NCI-H2227 treated with DMSO at 0.1 percent for 48 hours (cell line): ENCODE data around the gene TCF7L2.
"Not testable (repeated sequence)": the region's sequence is repeated elsewhere in the genome, so short reads cannot be mapped to it uniquely, and the experiment has no call there.

Source experiments
- DNase-seq: peaks from one replicate; lab custom pipeline; 2025; lab: John Stamatoyannopoulos, UW

The TCF7L2 gene

DNA sequence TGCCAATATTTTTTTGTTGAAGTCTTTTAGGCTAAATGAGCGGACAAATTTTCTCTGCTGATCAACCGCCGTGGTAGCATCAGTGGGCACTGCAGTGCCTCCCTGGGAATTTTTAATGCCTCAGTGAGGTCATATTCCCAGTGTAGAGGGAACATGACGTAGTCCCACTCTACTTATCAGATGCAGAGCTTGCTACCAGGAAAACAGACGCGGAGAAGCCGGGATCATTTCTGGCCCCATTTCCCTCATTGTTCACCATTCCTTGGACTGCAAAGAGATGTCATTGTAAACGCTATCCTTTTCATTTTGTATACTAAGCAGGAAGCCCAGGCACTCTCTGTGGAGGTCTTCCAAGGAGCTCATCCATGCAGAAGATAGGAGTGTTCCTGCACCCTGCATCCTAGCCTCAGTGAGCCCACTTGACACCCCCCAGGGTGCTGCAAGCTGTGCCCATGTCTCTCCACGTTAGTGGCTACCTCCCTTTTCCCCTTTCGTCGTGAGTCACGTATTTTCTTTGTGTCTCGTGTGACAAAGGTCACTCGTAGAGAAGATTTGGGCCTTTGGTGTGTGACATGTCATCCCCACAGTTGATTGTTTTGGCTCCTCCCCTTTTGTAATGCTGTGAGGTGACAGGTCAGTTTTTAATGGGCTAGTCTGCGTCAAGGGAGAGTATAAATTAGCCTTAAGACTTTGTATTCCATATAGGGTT, 145.5 kb downstream of the TCF7L2 start:
- DNase-seq, result no peak

- DNase-seq, result no peak
Measured at GRCh38 chr10:113096128-113096996, 146.3 kb downstream of the TCF7L2 start.

DNA sequence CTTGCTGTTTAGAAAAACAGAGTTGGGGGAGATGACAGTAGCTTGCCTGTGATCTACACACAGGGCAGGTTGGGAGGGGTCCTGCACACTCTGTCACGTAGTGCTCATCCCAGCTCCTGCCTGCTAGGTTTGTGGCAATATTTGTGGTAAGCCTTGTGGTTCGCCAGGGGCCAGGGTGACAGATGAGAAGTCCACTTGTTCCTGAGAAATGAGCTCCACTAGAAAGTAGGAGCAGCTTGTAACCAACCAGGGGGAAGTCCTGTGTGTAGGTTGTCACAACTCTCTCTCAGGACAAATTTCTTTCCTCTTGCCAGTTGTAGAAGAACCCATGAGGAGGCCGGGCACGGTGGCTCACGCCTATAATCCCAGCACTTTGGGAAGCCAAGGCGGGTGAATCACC, 147.0 kb downstream of the TCF7L2 start:
- DNase-seq, result no peak

- no peak for DNase-seq
Measured at GRCh38 chr10:113099431-113100183, 149.6 kb downstream of the TCF7L2 start.

DNA sequence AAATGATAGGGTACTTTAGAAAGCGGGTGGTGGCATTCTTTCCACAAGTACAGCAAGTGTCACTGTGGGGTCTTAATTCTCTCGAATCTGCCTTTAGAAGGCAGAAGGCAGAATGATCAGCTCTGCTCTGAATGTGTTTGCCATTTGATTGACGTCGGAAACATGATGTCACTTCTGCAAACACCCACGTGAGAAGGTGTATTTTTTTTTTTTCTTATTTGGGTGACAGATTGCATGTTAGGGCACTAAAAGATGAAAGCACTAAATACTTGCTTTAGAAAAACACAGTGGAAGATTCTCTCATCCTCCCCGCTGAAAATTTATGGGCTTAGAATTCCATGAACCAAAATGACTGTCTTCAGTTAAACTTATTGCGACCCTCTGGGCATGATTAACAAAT, 150.2 kb downstream of the TCF7L2 start:
- no peak for DNase-seq

- no peak for DNase-seq
Measured at GRCh38 chr10:113103131-113103840, 153.2 kb downstream of the TCF7L2 start.

DNA sequence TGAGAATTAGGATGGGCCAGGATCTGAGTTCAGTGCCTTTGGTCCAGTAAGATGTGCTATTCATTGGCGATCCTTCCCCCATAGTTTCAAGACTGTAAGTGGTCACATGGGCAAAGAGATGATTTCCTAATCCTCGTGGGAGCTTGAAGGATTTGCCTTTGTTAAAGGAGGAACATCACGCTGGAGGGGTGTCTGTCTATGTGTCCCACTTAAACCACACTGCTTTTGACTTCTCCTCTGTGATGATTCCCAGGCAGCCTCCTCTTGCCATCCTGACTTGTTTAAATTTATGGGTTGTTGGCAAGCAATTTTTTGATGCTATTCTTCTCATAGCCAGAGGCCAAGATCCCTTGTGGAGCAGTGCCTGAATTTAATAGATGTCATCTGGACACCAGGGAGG, 154.0 kb downstream of the TCF7L2 start:
- DNase-seq, result no peak

DNA sequence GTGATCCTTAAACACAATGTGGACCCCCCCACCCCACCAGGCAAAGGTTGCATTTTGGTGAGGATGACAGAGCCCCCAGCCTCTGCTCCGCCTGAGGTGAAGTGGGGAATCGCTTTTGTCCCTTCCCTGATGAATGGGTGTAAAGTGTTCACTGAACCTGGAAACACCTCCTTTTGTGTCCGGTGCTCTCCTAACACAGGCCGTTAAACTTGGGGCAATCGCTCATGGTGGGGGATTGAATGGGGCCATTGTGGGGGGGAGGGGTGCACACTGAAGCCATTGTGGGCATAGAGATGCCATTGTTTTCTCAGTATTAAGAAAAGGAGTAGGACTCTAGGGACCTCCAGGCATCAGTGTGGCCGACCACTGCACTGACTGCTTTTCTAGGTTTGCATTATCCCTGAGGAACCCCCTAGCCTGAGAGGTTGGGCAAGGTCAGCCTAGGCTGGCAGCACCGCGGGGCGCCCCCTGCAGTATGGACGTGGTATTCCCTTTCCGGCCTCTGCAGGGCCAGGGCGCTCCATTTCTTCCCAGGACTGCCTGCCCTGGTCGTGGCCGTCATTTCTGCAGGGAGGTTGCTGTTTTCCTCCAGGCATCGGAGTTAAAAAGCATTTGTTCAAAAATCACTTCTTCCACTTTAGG, 158.3 kb downstream of the TCF7L2 start:
- no peak for DNase-seq

- DNase-seq, result no peak
Measured at GRCh38 chr10:113108948-113109347, 158.9 kb downstream of the TCF7L2 start.

- DNase-seq, result not testable (repeated sequence)
Measured at GRCh38 chr10:113109482-113109881, 159.4 kb downstream of the TCF7L2 start.

DNA sequence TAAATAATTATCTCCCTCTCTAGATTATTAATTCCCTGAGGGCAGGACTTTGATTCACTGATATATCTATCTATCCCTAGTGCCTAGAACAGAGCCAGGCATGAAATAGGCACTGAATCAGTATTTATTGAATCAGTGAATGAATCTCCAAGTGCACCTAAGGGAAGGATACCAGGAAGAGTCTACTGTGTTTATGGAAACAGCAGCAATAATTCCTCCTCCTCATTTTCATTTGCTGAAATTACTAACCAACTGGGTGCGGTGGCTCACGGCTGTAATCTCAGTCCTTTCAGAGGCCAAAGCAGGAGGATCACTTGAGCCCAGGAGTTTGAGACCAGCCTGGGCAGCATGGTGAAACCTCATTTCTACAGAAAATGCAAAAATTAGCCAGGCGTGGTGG, 161.2 kb downstream of the TCF7L2 start:
- no peak for DNase-seq

GRCh38 chr10:113111900-113112853, 162.1 kb downstream of the TCF7L2 start:
- DNase-seq, result no peak

DNA sequence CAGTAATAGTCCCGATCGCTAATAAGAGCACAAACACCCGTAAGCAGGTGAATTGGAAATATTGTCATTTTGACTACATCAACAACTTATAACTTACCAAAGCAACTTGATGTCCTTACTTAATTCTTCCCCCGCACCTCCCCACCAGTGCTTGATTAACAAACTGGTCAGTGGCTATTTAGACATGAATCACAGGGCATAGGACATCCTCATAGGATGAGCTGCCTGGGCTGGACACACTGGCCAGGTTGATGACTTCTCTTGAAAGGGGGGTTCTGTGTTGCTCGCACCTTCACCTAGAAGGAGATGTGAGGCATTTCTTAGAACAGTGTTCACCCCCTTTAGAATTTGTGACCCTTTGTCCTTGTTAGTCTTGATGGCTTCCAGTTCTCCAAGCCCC, 163.2 kb downstream of the TCF7L2 start:
- no peak for DNase-seq

DNA sequence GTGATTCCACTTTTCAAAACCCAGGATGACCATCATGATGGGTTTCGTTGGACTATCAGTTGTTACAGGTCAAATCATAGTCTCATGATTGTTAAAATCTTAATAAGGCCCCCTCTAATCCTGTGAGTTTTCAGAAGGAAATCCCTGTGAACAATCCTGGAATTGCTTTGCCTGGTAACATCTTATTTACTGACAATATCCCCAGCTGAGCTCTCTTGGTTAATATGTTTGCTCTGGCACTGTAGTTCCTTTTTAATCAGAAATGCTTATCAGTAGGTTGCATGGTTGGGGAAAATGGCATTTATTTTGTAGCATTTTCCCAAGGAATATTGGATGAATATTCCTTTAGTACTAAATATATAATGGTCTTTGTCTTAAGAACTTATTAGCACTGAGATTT, 163.9 kb downstream of the TCF7L2 start:
- no peak for DNase-seq

GRCh38 chr10:113115556-113115955, 165.5 kb downstream of the TCF7L2 start:
- DNase-seq, result no peak

DNA sequence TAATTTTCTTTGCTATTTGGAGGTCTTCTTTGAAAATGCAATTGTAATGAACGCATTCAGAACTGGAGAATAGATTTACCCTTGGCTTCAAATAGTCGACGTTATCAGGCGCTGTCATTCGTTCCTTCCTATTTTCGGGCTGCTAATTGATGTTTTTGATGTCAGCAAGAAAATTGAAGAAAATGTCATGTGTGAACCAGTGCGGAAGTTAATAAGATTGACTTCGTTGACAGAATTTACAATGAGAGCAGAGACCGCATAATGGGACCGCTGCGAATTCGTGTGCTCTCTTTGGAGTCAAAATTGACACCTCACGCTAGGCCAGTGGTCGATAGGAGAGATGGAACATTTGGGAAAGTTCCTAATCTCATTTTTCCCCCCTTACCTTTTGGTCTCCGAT, 168.8 kb downstream of the TCF7L2 start:
- no peak for DNase-seq

DNA sequence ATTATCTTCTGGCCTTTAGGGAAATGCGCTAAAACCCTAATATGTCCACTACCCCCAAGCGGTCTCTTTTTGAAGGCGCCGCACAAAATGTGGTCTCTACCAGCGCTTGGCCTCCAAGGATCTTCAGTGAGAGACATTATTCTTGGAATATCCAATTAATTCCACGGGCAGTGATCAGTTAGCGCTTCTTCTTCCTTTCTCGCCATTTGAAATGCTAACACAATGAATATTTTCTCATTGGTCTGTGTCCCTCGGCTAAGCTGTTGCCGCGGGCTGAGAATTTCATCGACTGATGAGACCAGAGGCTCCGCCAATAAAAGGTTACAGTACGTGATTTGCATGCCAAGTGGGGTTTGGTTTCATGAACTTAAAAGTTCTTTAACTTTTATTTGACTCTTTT, 169.8 kb downstream of the TCF7L2 start:
- DNase-seq, result no peak

GRCh38 chr10:113121153-113121552, 171.1 kb downstream of the TCF7L2 start:
- no peak for DNase-seq

- DNase-seq, result no peak
Measured at GRCh38 chr10:113122947-113123346, 172.9 kb downstream of the TCF7L2 start.

- DNase-seq, result no peak
Measured at GRCh38 chr10:113124724-113125123, 174.7 kb downstream of the TCF7L2 start.
